GM12878 (cell line): Measurements from ENCODE around the gene IFI44L. TPM values are rescaled to one million over a fixed set of nuclear protein-coding genes. Genes with fewer than 3 reads are reported as not detected.

ENCODE experiments used
- ATAC-seq: fragments of 200-7000 bp; cut with Tn5 transposase; 3 replicates; pipeline ENCODE4 v1.9.1; 2020; ENCODE audit warnings: mild to moderate bottlenecking, moderate library complexity
- BruUV-seq: library from RNA; stranded (reverse); fragments of 400-500 nt; replicated peaks from 2 replicates; lab custom pipeline; 2021; lab: Mats Ljungman, UMichigan
- CTCF ChIA-PET: fragments of 300-600 bp; sonication (Branson Sonifier 250); formaldehyde crosslinking; extraction: SDS; loops from one replicate; lab custom pipeline; 2021; ENCODE audit warnings: inconsistent platforms; lab: Yijun Ruan, JAX
- POLR2A ChIA-PET: fragments of 350-600 bp; formaldehyde crosslinking; extraction: SDS; loops from one replicate; lab custom pipeline; 2021; ENCODE audit warnings: inconsistent platforms; lab: Charles Lee
- RAD21 ChIA-PET: fragments of 300-600 bp; sonication (Branson Sonifier 250); formaldehyde crosslinking; loops from one replicate; lab custom pipeline; 2023; ENCODE audit warnings: antibody characterized with exemption; ENCODE audit not compliant: unreplicated experiment; lab: Charles Lee
- SMC1A ChIA-PET: fragments of 300-600 bp; sonication (Branson Sonifier 250); formaldehyde crosslinking; loops from one replicate; lab custom pipeline; 2023; ENCODE audit not compliant: unreplicated experiment, uncharacterized antibody; lab: Charles Lee
- DNase-seq: peaks from one replicate; pipeline ENCODE4 v3.0.0-alpha.2; 2011; ENCODE audit warnings: low read depth, low spot score
- FAIRE-seq: peaks from 3 replicates; lab custom pipeline; 2011; peaks lifted over from hg19 to GRCh38; lab: Jason Lieb, UNC
- H2AFZ ChIP-seq: 2 replicates; pipeline ENCODE4 v1.6.0; 2011; ENCODE audit warnings: low read depth, low read length, control low read depth; ENCODE audit not compliant: control insufficient read depth
- H3K27ac ChIP-seq: 2 replicates; pipeline ENCODE4 v1.5.1; 2011; ENCODE audit warnings: control low read depth; ENCODE audit not compliant: control insufficient read depth, insufficient read depth
- H3K27me3 ChIP-seq, 2 experiments: replicated peaks in 1 of 2; 2 replicates each; pipeline versions ENCODE4 v1.6.0 to v1.6.1; 2011; ENCODE audit warnings: low read length in 1 of 2; ENCODE audit not compliant: control insufficient read depth in 2 of 2, insufficient read depth in 2 of 2
- H3K36me3 ChIP-seq, 2 experiments: 2 replicates each; pipeline ENCODE4 v1.5.1; 2011; ENCODE audit warnings: low read length in 1 of 2; ENCODE audit not compliant: control insufficient read depth in 2 of 2, insufficient read depth in 2 of 2
- H3K4me1 ChIP-seq: 2 replicates; pipeline ENCODE4 v1.6.1; 2011; ENCODE audit warnings: mild to moderate bottlenecking, low read length, moderate library complexity, mixed read lengths; ENCODE audit not compliant: control insufficient read depth, insufficient read depth
- H3K4me2 ChIP-seq: 2 replicates; pipeline ENCODE4 v1.6.0; 2011; ENCODE audit warnings: control low read depth; ENCODE audit not compliant: control insufficient read depth, insufficient read depth
- H3K4me3 ChIP-seq: fragments of 200-600 bp; sonication (generic); 2 replicates; pipeline ENCODE4 v1.5.1; 2016
- H3K79me2 ChIP-seq: 2 replicates; pipeline ENCODE4 v1.6.0; 2011; ENCODE audit warnings: low read length; ENCODE audit not compliant: control insufficient read depth, insufficient read depth
- H3K9ac ChIP-seq: 2 replicates; pipeline ENCODE4 v1.8.0; 2011; ENCODE audit warnings: low read length, control low read depth, mixed read lengths; ENCODE audit not compliant: control insufficient read depth, insufficient read depth
- H3K9me3 ChIP-seq: replicated peaks from 3 replicates; pipeline ENCODE4 v1.5.1; 2011; ENCODE audit warnings: mild to moderate bottlenecking, low read length; ENCODE audit not compliant: control insufficient read depth, insufficient read depth
- H4K20me1 ChIP-seq: 2 replicates; pipeline ENCODE4 v1.6.0; 2011; ENCODE audit not compliant: control insufficient read depth, insufficient read depth
- CEBPB ChIP-seq, 2 experiments: fragments of 150-350 bp in 1 of 2; IDR thresholded peaks; 2 replicates each; pipeline ENCODE4 v1.6.1; 2012 to 2014; ENCODE audit warnings: low read depth in 2 of 2, low read length in 2 of 2, borderline replicate concordance in 1 of 2, inconsistent platforms in 1 of 2
- RAD21 ChIP-seq: IDR thresholded peaks from 2 replicates; pipeline ENCODE4 v1.6.1; 2011; ENCODE audit warnings: mild to moderate bottlenecking, low read depth, low read length, moderate library complexity; ENCODE audit not compliant: insufficient read depth
- SMC3 ChIP-seq: IDR thresholded peaks from 2 replicates; pipeline ENCODE4 v1.6.1; 2011; ENCODE audit warnings: low read length, improper control_type of control experiment, borderline replicate concordance
- WGBS: methylation state at CpG from one replicate; pipeline ENCODE4 v1.1.6; 2016; ENCODE audit warnings: low lambda C conversion rate; ENCODE audit not compliant: insufficient replicate concordance, insufficient coverage; ENCODE audit errors: missing lambda C conversion rate; 5-methylcytosine and 5-hydroxymethylcytosine counted together
- in situ Hi-C: fragments of 300-500 bp; cut with MboI; formaldehyde crosslinking; loops from 9 replicates; pipeline ENCODE4 v1.14.3; 2018; ENCODE audit warnings: mixed read lengths
- intact Hi-C: fragments of 100-400 bp; cut with micrococcal nuclease; formaldehyde crosslinking; loops from one replicate; pipeline ENCODE4 v1.14.2; 2022; ENCODE audit not compliant: unreplicated experiment
- polyA plus RNA-seq, 11 experiments: library from polyadenylated mRNA; depleted of rRNA in 4 of 11; unstranded in 6 of 11; stranded (reverse) in 5 of 11; fragments of >200 nt; fragmentation: Nextera tagmentation in 4 of 11; fragmentation: Illumina TruSeq in 1 of 11; extraction: Ambion mirVana in 4 of 11; extraction: Trizol in 1 of 11; gene quantifications; 1 replicate in 1 of 11; 2 replicates in 10 of 11; pipeline versions ENCODE4 v1.2.1 to v1.2.3, GENCODE V29; 2011 to 2016; ENCODE audit warnings: inconsistent platforms in 2 of 11, missing spikeins in 2 of 11, low read depth in 1 of 11
- total RNA-seq, 4 experiments: library from RNA; depleted of rRNA in 3 of 4; stranded (reverse); fragments of >200 nt in 3 of 4; fragmentation: Illumina TruSeq in 1 of 4; extraction: Trizol in 1 of 4; gene quantifications; 2 replicates each; pipeline versions ENCODE4 v1.2.1 to v1.2.3, GENCODE V29; 2013 to 2021
- TF ChIP-seq, protein P1 (sequence below): IDR thresholded peaks from 2 replicates; pipeline ENCODE4 v1.6.1; 2012; ENCODE audit warnings: low read depth, low read length, improper control_type of control experiment
- TF ChIP-seq, protein P2 (sequence below), 3 experiments: IDR thresholded peaks in 2 of 3; conservative IDR thresholded peaks in 1 of 3; 2 replicates each; pipeline ENCODE4 v1.5.1; 2011; ENCODE audit warnings: low read depth in 3 of 3, low read length in 3 of 3, mild to moderate bottlenecking in 3 of 3, control low read depth in 2 of 3, moderate library complexity in 2 of 3, inconsistent platforms in 1 of 3, mixed read lengths in 1 of 3; ENCODE audit not compliant: control insufficient read depth in 2 of 3, insufficient read depth in 1 of 3; ENCODE audit errors: extremely low read depth in 1 of 3

IFI44L gene
- total and polyA plus RNA-seq, 10 of the 15 experiments (the other 5 are each of a cell fraction or from before 2014, with no cell fraction given) = 58.0 to 371 (median 173) TPM

DNA sequence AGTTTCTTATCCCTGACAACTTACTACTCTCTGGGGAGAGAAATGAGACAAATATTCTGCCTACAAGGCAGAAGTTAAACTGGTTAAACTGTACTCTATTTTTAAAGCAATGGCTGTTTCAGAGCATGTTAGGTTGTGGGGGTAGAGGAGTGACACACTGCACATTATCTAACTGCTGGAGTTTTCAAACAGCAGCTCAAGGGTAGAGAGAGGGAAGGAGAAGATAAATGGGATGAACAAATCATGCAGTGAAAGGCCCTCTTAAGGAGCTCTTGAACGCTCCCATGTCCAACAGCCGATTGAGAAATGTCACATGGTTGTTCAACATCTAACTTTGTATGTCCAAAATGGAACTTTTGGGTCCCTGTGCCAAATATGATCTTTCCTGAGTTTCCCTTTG, 14.0 kb upstream of the IFI44L start:
- Histone ChIP-seq H4K20me1 (no peaks in the 10 kb centered on the region), H3K4me1 (no peaks in the 10 kb centered on the region), H3K9me3 (no peaks in the 10 kb centered on the region), H3K9ac (no peak overlapping the region), H3K4me3 (no peak overlapping the region), H3K4me2 (no peak overlapping the region), H3K79me2 (no peaks in the 10 kb centered on the region), H2AFZ (no peak overlapping the region), H3K27ac (no peak overlapping the region), H3K36me3 (no peaks in the 10 kb centered on the region), H3K27me3 (no peaks in the 10 kb centered on the region)
- WGBS = 65% methylated on average over 2 of the region's 2 CpGs
- FAIRE-seq = no peak
- in situ Hi-C loops = loop anchor here (5.0 kb wide), 1 partner anchor 474 kb away; no protein-coding TSS in a partner anchor
- no TSS peak for BruUV-seq
- ChIA-PET CTCF (interaction anchor here (1.2 to 5.8 kb wide), 8 partner anchors 8 to 476 kb away, joined by 3 to 76 read pairs (median 10); no protein-coding TSS in a partner anchor), POLR2A (interaction anchor here (0.7 kb wide), 1 partner anchor 69 kb away, joined by 4 read pairs; no protein-coding TSS in a partner anchor), RAD21 (interaction anchor here (0.7 to 4.9 kb wide), 4 partner anchors 43 to 492 kb away, joined by 3 to 34 read pairs (median 8); partner anchors contain the start of gene IFI44), SMC1A (interaction anchor here (1.1 to 4.6 kb wide), 7 partner anchors 11 to 479 kb away, joined by 3 to 41 read pairs (median 5); no protein-coding TSS in a partner anchor)
- TF ChIP-seq, protein P1, sequence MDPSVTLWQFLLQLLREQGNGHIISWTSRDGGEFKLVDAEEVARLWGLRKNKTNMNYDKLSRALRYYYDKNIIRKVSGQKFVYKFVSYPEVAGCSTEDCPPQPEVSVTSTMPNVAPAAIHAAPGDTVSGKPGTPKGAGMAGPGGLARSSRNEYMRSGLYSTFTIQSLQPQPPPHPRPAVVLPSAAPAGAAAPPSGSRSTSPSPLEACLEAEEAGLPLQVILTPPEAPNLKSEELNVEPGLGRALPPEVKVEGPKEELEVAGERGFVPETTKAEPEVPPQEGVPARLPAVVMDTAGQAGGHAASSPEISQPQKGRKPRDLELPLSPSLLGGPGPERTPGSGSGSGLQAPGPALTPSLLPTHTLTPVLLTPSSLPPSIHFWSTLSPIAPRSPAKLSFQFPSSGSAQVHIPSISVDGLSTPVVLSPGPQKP = no peak
- no peak for DNase-seq
- ATAC-seq = no peak
- intact Hi-C loops = loop anchor here (10.0 kb wide), 1 partner anchor 231 kb away; no protein-coding TSS in a partner anchor

DNA sequence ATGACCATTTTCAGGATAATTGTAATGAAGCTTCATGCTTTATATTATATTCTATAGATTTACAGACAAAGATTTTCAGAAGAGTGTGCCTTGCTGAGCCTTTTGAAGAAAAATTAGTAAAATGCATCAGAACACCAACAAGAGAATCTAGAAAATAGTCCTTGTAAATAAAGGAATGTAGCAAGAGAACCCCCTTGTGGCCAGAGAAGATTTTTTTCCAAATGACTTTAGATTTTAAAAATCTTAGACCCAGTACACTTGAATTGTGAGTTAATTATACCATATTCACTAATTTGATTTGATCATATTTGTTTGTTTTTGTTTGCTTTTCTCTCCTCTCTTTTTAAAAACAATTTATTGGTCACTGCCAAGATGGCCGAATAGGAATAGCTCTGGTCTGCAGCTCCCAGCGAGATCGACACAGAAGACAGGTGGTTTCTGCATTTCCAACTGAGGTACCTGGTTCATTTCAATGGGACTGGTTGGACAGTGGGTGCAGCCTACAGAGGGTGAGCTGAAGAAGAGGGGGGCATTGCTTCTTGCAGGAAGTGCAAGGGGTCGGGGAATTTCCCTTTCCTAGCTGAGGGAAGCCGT, 12.8 kb upstream of the IFI44L start:
- Histone ChIP-seq H3K36me3 (no peaks in the 10 kb centered on the region), H3K4me1 (no peaks in the 10 kb centered on the region), H3K4me2 (no peak overlapping the region), H3K79me2 (no peaks in the 10 kb centered on the region), H3K27me3 (no peaks in the 10 kb centered on the region), H3K4me3 (no peak overlapping the region), H3K9ac (no peak overlapping the region), H3K27ac (no peak overlapping the region), H3K9me3 (no peaks in the 10 kb centered on the region), H4K20me1 (no peaks in the 10 kb centered on the region), H2AFZ (no peak overlapping the region)
- POLR2A ChIA-PET = no interaction called here
- SMC1A ChIA-PET = interaction anchor here (0.6 to 4.6 kb wide), 13 partner anchors 10 to 1285 kb away, joined by 3 to 41 read pairs (median 4); partner anchors contain the start of gene IFI44L
- WGBS = 56% methylated on average over 5 of the region's 5 CpGs
- ATAC-seq (peak; percentile 61), FAIRE-seq (no peak), DNase-seq (no peak)
- RAD21 ChIA-PET = interaction anchor here (1.7 to 4.9 kb wide), 5 partner anchors 10 to 493 kb away, joined by 5 to 34 read pairs (median 7); no protein-coding TSS in a partner anchor
- intact Hi-C loops (loop anchor here (1.0 to 10.0 kb wide), 3 partner anchors 233 to 477 kb away; no protein-coding TSS in a partner anchor), in situ Hi-C loops (loop anchor here (5.0 kb wide), 1 partner anchor 475 kb away; no protein-coding TSS in a partner anchor)
- TF ChIP-seq, protein P2, sequence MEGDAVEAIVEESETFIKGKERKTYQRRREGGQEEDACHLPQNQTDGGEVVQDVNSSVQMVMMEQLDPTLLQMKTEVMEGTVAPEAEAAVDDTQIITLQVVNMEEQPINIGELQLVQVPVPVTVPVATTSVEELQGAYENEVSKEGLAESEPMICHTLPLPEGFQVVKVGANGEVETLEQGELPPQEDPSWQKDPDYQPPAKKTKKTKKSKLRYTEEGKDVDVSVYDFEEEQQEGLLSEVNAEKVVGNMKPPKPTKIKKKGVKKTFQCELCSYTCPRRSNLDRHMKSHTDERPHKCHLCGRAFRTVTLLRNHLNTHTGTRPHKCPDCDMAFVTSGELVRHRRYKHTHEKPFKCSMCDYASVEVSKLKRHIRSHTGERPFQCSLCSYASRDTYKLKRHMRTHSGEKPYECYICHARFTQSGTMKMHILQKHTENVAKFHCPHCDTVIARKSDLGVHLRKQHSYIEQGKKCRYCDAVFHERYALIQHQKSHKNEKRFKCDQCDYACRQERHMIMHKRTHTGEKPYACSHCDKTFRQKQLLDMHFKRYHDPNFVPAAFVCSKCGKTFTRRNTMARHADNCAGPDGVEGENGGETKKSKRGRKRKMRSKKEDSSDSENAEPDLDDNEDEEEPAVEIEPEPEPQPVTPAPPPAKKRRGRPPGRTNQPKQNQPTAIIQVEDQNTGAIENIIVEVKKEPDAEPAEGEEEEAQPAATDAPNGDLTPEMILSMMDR (IDR thresholded peaks at IDR 0.05 in 2 of 3, conservative IDR thresholded peaks at IDR 0.05 in 1 of 3; ENCODE audit: control insufficient read depth in 2 of 3, extremely low read depth in 1 of 3, insufficient read depth in 1 of 3, low read depth in 3 of 3, low read length in 3 of 3) = peak; percentile 30 to 51 (median 31); a peak in 4 of 6 replicates
- TF ChIP-seq CEBPB (IDR thresholded peaks at IDR 0.05; ENCODE audit: borderline replicate concordance in 1 of 2, low read depth in 2 of 2, low read length in 2 of 2) (no peak), RAD21 (peak; percentile 62), SMC3 (peak; percentile 61; the same call in 1 of the 2 replicates)
- no TSS peak for BruUV-seq
- CTCF ChIA-PET = interaction anchor here (1.0 to 5.8 kb wide), 16 partner anchors 10 to 480 kb away, joined by 3 to 76 read pairs (median 6); partner anchors contain the start of gene IFI44L
